Right lobe of liver (tissue), 6 donors: ENCODE data around the gene CDYL2. TPM values are rescaled to one million over a fixed set of nuclear protein-coding genes. Genes with fewer than 3 reads are reported as not detected.

Source experiments
- ATAC-seq, 4 donors: fragments of 200-7000 bp; cut with Tn5 transposase; one replicate each; pipeline ENCODE4 v1.9.1; 2020; ENCODE audit warnings: mild to moderate bottlenecking in 4 of 4, moderate library complexity in 4 of 4
- DNase-seq, 3 donors: peaks; one replicate each; pipeline ENCODE4 v3.0.0-alpha.2; 2020
- H3K27ac ChIP-seq, 3 donors: fragments of 200-600 bp; one replicate each; pipeline ENCODE4 v1.8.0; 2022
- H3K27me3 ChIP-seq, 2 donors: fragments of 200-600 bp; one replicate each; pipeline ENCODE4 v1.8.0; 2022
- H3K36me3 ChIP-seq, 4 donors: fragments of 200-600 bp; sonication (generic) in 1 of 4; one replicate each; pipeline versions ENCODE4 v1.5.1 to v1.8.0; 2017 to 2022; ENCODE audit warnings: control low read depth in 1 of 4
- H3K4me1 ChIP-seq, 4 donors: fragments of 200-600 bp; sonication (generic) in 1 of 4; one replicate each; pipeline versions ENCODE4 v1.5.1 to v1.8.0; 2017 to 2022; ENCODE audit warnings: control low read depth in 1 of 4
- H3K4me3 ChIP-seq, 3 donors: fragments of 200-600 bp; one replicate each; pipeline ENCODE4 v1.8.0; 2022
- H3K9me3 ChIP-seq, 4 donors: fragments of 200-600 bp; sonication (generic) in 1 of 4; one replicate each; pipeline versions ENCODE4 v1.5.1 to v1.8.0; 2017 to 2022; ENCODE audit warnings: control low read depth in 1 of 4
- POLR2A ChIP-seq: fragments of 450-650 bp; IDR thresholded peaks from one replicate; pipeline ENCODE4 v1.6.1; 2017; ENCODE audit warnings: antibody characterized with exemption, mild to moderate bottlenecking
- WGBS: methylation state at CpG from one replicate; pipeline ENCODE4 v1.1.6; 2018; ENCODE audit warnings: low coverage, low lambda C conversion rate; ENCODE audit not compliant: insufficient coverage; ENCODE audit errors: missing lambda C conversion rate; 5-methylcytosine and 5-hydroxymethylcytosine counted together
- intact Hi-C, 2 donors: fragments of 100-400 bp; cut with DNase I; formaldehyde crosslinking; loops; one replicate each; pipeline versions ENCODE4 v1.11.2 to v1.14.1; 2022
- total RNA-seq, 6 experiments: library from RNA; depleted of rRNA in 2 of 6; stranded (reverse); fragments of >200 nt in 2 of 6; fragmentation: NEBNext Ultra II Directional in 3 of 6; extraction: Animal tissue kit (Norgen Biotek cat#: 25700) in 3 of 6; gene quantifications; one replicate each; pipeline versions ENCODE4 v1.1.0 to v1.2.4, GENCODE V29; 2016 to 2023
- TF ChIP-seq, protein P1 (sequence below), 4 donors: fragments of 200-600 bp in 3 of 4; fragments of 450-650 bp in 1 of 4; IDR thresholded peaks; one replicate each; pipeline versions ENCODE4 v1.5.1 to v1.8.0; 2016 to 2022; ENCODE audit warnings: antibody characterized with exemption in 4 of 4, mild to moderate bottlenecking in 2 of 4
- donor health status: DM: no; HTN: yes; CAD: no.
- donor health status: DM: no; HTN: no; CAD: no.
- donor health status: DM: no; HTN: no; CAD: no.
- donor health status: DM: no; HTN: yes; CAD: no.
- donor health status: DM: no; HTN: yes; CAD: no.

CDYL2 gene
- total RNA-seq, 6 experiments from 2014 or later, result 2.2 to 12.7 (median 6.3) TPM

DNA sequence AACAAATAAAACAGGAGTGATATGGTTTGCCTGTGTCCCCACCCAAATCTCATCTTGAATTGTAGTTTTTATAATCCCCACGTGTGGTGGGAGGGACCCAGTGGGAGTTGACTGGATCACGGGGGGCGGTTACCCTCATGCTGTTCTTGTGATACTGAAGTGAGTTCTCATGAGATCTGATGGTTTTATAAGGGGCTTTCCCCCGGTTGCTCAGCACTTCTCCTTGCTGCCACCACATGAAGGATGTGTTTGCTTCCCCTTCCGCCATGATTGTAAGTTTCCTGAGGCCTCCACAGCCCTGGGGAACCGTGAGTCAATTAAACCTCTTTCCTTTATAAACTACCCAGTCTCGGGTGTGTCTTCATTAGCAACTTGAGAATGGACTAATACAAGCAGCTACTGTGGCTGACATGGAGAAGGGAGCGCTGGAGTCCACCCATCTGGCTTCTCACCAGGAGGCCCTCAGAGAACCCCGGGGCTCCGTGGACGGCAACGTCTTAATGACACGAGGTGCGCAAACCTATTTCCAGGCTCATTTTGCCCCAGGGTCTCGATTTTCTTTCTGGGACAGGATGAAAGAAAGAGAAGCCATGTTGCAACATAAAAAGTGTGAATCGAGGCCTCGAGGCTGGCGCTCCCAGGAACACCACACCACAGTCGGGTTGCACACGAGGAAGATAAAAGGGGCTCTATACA, 134.1 kb downstream of the CDYL2 start:
- intact Hi-C loops, result no loop called here
- TF ChIP-seq, protein P1, sequence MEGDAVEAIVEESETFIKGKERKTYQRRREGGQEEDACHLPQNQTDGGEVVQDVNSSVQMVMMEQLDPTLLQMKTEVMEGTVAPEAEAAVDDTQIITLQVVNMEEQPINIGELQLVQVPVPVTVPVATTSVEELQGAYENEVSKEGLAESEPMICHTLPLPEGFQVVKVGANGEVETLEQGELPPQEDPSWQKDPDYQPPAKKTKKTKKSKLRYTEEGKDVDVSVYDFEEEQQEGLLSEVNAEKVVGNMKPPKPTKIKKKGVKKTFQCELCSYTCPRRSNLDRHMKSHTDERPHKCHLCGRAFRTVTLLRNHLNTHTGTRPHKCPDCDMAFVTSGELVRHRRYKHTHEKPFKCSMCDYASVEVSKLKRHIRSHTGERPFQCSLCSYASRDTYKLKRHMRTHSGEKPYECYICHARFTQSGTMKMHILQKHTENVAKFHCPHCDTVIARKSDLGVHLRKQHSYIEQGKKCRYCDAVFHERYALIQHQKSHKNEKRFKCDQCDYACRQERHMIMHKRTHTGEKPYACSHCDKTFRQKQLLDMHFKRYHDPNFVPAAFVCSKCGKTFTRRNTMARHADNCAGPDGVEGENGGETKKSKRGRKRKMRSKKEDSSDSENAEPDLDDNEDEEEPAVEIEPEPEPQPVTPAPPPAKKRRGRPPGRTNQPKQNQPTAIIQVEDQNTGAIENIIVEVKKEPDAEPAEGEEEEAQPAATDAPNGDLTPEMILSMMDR (IDR thresholded peaks at IDR 0.05), result no peak
- TF ChIP-seq POLR2A, result no peak
- Histone ChIP-seq H3K36me3 (no peaks in the 10 kb centered on the region), H3K27ac (no peak overlapping the region), H3K4me1 (no peaks in the 10 kb centered on the region), H3K27me3 (no peaks in the 10 kb centered on the region), H3K4me3 (no peak overlapping the region), H3K9me3 (no peaks in the 10 kb centered on the region)
- DNase-seq (no peak), ATAC-seq (no peak)
- 78% methylated on average over 14 of the region's 20 CpGs for WGBS

GRCh38 chr16:80669673-80670072, 134.7 kb downstream of the CDYL2 start:
- Histone ChIP-seq H3K4me3 (no peak overlapping the region), H3K36me3 (no peaks in the 10 kb centered on the region), H3K4me1 (no peaks in the 10 kb centered on the region), H3K9me3 (no peaks in the 10 kb centered on the region), H3K27me3 (no peaks in the 10 kb centered on the region), H3K27ac (no peak overlapping the region)
- peak in 1 of 4 donors; percentile 30 for ATAC-seq
- no peak for DNase-seq
- intact Hi-C loops, result no loop called here
- WGBS, result no CpG with 5 or more reads among the region's 6 CpGs
- no peak for TF ChIP-seq POLR2A

GRCh38 chr16:80667925-80668324, 136.5 kb downstream of the CDYL2 start:
- Histone ChIP-seq H3K4me3 (no peak overlapping the region), H3K27me3 (no peaks in the 10 kb centered on the region), H3K9me3 (no peaks in the 10 kb centered on the region), H3K4me1 (no peaks in the 10 kb centered on the region), H3K27ac (no peak overlapping the region), H3K36me3 (no peaks in the 10 kb centered on the region)
- intact Hi-C loops, result no loop called here
- ATAC-seq (no peak), DNase-seq (no peak)
- 98% methylated on average over 5 of the region's 6 CpGs for WGBS
- TF ChIP-seq, protein P1 (IDR thresholded peaks at IDR 0.05), result no peak
- no peak for TF ChIP-seq POLR2A

DNA sequence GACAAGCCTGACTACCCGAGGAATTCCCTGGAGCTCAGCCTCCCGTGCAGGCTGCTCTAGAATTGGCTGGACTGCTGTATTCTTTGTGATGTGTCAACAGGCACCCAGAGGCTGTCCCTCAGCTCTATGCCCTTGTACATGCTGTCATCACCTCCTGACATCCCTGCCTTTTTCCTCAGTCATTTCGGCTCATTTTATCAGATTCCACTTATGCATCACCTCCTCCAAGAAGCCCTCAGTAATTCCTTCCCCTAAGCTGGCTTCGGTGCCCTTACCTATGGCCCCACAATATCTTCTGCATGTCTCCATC, 137.2 kb downstream of the CDYL2 start:
- DNase-seq (no peak), ATAC-seq (no peak)
- Histone ChIP-seq H3K9me3 (no peaks in the 10 kb centered on the region), H3K4me3 (no peak overlapping the region), H3K4me1 (no peaks in the 10 kb centered on the region), H3K27ac (no peak overlapping the region), H3K27me3 (no peaks in the 10 kb centered on the region), H3K36me3 (no peaks in the 10 kb centered on the region)
- no peak for TF ChIP-seq POLR2A
- TF ChIP-seq, protein P1 (IDR thresholded peaks at IDR 0.05), result no peak
- intact Hi-C loops, result no loop called here
- WGBS, result 89% methylated on average over 2 of the region's 4 CpGs

DNA sequence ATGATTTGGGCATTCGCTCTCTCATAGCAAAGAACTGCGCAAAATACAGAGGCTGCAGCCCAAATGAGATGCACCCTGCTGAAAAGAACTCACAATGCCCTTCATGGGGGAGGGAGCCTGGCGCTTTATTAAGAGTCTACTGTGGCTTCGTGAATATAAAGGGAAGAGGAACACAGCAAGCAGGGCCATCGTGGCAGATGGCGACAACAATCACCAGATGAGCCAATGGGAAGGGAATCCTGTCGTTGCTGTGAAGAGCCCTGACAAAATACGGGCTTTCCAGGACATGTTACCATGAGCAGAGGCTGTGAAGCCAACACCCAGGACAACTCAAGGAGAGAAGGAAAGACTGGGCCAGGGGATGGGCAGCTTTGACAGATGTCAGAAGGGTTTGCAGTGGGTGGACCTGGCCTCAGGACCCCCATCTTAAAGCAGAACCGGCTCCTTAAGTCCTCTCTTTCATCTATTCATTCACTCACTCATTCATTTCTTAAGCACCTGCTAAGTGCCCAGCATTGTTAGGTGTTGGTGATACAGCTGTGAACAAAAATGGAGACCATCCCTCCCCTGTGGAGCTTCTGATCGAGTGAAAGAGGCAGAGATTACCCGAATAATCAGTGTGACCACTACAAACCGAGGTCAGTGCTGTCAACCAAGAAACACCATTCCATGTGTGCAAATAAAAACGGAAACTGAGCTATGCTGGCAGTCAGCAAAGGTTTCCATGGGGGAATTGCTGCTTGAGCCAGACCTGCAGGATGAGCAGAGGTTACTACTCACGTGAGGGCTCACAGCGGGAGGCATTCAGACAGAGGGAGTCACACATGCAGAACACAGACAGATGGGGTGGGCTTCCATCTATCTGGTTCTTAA, 137.8 kb downstream of the CDYL2 start:
- H3K27me3 ChIP-seq, result no peaks in the 10 kb centered on the region
- H3K9me3 ChIP-seq, result no peaks in the 10 kb centered on the region
- intact Hi-C loops, result no loop called here
- H3K4me1 ChIP-seq, result no peaks in the 10 kb centered on the region
- TF ChIP-seq, protein P1 (IDR thresholded peaks at IDR 0.05), result no peak
- no peak for TF ChIP-seq POLR2A
- H3K4me3 ChIP-seq, result no peak overlapping the region
- DNase-seq (no peak), ATAC-seq (no peak)
- 85% methylated on average over 14 of the region's 15 CpGs for WGBS
- H3K27ac ChIP-seq, result no peak overlapping the region
- no peaks in the 10 kb centered on the region for H3K36me3 ChIP-seq
